Ishikawa (cell line): ENCODE measurements around the gene CCDC9B.

Experiments
- CEBPB ChIP-seq: IDR thresholded peaks from 2 replicates; pipeline ENCODE4 v1.6.1; 2012
- CREB1 ChIP-seq: IDR thresholded peaks from 2 replicates; pipeline ENCODE4 v1.6.1; 2012; ENCODE audit warnings: low read depth
- EGR1 ChIP-seq: IDR thresholded peaks from 2 replicates; pipeline ENCODE4 v1.6.1; 2012
- EP300 ChIP-seq: IDR thresholded peaks from 2 replicates; pipeline ENCODE4 v1.6.1; 2012; ENCODE audit warnings: borderline replicate concordance
- FOXM1 ChIP-seq: IDR thresholded peaks from 2 replicates; pipeline ENCODE4 v1.6.1; 2012; ENCODE audit warnings: low read depth, borderline replicate concordance
- MAX ChIP-seq: IDR thresholded peaks from 2 replicates; pipeline ENCODE4 v1.6.1; 2012
- NFIC ChIP-seq: IDR thresholded peaks from 2 replicates; pipeline ENCODE4 v1.6.1; 2012
- RAD21 ChIP-seq: IDR thresholded peaks from 2 replicates; pipeline ENCODE4 v1.6.1; 2012; ENCODE audit warnings: low read depth
- REST ChIP-seq: IDR thresholded peaks from 2 replicates; pipeline ENCODE4 v1.6.1; 2012; ENCODE audit warnings: low read depth, mild to moderate bottlenecking
- TAF1 ChIP-seq: IDR thresholded peaks from 2 replicates; pipeline ENCODE4 v1.6.1; 2012; ENCODE audit warnings: low read depth, mild to moderate bottlenecking
- TCF12 ChIP-seq: IDR thresholded peaks from 2 replicates; pipeline ENCODE4 v1.6.1; 2012; ENCODE audit warnings: low read depth
- TEAD4 ChIP-seq: IDR thresholded peaks from 2 replicates; pipeline ENCODE4 v1.6.1; 2012
- YY1 ChIP-seq: IDR thresholded peaks from 2 replicates; pipeline ENCODE4 v1.6.1; 2012; ENCODE audit warnings: low read depth
- ZBTB7A ChIP-seq: IDR thresholded peaks from 2 replicates; pipeline ENCODE4 v1.6.1; 2012; ENCODE audit warnings: low read depth
- TF ChIP-seq, protein P1 (sequence below): IDR thresholded peaks from 2 replicates; pipeline ENCODE4 v1.6.1; 2012

The CCDC9B gene

DNA sequence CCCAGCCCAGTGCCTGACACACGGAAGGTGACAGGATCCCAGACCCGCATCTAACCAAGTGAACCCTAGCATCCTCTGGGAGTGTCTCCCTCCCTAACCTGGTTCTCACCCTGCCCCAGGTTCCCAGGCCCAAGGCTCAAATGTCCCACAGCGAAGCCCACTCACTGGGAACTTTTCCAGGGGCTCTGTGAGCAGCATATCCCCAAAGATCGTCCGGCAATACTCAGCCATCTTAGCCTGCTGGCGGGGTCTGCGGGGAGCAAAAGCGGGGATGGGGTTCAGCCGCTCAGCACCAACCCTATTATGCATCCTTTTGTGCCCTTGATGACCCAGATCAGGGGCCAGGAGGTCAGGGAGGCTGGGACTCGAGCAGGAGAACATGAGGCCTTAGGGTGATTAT is 43.4 kb downstream of the CCDC9B start:
- TF ChIP-seq YY1 (no peak), EGR1 (no peak), CREB1 (no peak), FOXM1 (no peak), RAD21 (no peak), TCF12 (no peak), CEBPB (no peak), EP300 (no peak), ZBTB7A (no peak), NFIC (no peak), TAF1 (no peak)

DNA sequence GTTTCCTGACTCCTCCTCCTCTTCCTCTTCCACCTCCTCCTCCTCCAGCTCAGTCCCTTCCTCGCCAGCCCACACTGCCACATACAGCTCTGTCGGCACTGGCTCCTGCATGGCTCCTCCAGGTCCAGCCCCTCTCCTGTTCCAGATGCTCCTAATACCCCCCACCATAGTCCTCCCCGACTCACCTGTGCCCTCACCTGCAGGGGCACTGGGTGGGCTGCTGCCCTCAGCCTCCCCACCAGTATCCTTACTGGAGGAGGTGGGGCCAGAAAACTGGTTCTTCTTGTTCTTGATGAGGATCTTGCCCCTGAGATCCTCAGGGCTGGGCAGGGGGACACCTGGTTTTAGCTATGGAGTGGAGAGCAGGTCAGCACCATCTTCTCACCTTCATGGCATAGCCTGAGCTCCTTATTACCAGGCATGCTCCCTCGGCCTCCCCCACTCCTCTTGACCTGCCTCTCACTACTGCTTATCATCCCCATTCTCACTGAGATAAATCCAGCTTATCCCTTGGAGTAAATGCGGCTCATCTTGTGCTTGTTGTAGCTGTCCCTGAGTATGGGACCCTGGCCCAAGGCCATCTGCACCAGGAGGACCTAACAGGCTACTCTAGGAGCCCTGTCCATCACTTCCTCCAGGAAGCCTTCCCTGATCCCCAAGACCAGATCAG is 44.0 kb downstream of the CCDC9B start:
- TF ChIP-seq ZBTB7A, result peak; percentile 59; the same call in 1 of the 2 replicates
- TF ChIP-seq TCF12, result no peak

DNA sequence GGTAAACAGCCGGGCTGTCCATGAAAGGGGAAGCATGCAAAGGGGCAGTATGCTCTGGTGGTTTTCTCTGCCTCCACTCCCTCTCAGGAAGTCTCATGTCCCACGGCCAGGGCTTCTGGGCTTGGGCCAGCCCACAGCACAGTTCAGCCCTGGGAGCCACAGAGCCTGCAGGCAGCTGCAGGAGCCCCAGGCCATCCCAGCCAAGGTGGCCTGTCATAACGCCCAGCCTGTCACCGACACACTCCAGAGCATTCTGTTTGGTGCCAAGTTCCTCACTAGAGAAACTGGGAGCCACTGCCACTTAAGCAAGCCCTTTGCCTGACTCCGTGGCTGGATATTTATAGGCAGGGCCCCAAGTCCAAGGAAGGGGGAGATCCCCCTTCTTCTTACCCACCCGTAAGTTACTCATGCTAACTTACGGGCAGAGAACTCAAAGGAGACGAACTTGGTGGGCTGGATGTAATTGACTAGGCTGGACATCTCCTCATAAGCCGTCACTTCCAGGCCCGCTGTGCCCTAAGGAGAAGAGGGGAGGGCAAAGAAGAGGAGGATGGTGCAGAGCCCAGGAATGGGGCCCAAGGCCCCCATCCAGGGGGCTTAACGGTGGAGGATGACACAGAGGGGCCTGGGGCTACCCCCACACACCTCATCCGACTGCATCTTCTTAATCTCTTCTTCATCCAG is 44.7 kb downstream of the CCDC9B start:
- TF ChIP-seq CEBPB (no peak), TCF12 (no peak), MAX (no peak), NFIC (no peak), TEAD4 (no peak), REST (no peak), ZBTB7A (no peak), EGR1 (no peak), EP300 (no peak), YY1 (no peak), CREB1 (no peak), RAD21 (no peak), TAF1 (no peak), FOXM1 (no peak)

DNA sequence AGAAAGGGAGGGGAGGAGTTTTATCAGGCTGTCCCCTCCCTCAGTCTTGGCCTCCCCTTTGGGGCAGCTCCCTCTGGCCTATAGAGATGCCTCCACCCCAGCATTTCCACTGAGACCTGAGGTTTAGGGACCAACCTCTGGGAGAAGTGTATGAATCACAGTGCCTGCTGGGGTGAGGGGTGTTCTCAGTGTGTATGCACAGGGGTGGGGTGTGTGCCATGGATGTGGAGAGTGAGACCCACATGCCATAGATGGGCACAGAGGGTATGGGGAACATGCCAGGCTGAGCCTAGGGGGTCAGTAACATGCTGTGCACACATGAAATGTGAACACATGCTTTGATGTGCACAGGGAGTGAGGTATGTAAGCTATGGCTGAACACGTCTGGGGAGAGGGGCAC is 45.4 kb downstream of the CCDC9B start:
- TF ChIP-seq CREB1 (no peak), TAF1 (no peak), REST (no peak), CEBPB (no peak)

GRCh38 chr15:40293905-40294895 is 46.5 kb downstream of the CCDC9B start:
- TF ChIP-seq NFIC (no peak), EGR1 (no peak), EP300 (no peak), CEBPB (no peak)

DNA sequence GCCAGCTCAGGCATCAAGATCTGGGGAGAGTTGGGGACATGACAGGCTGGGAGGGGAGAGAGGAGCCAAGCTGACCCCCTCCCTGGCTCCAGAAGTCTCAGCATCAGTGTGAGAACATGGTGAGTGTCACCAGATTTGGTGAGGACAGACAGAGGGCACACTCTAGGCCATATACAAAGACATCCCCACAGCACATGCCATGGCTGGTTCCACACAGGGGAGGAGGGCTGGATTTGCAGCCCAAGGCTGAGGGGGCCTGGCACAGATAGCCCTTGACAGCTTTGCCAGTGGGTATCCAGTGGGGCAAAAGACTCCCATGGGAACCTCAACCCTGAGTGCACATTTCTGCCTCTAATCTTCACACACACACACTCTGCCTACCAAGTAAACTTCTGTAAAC is 47.7 kb downstream of the CCDC9B start:
- TF ChIP-seq ZBTB7A (no peak), CEBPB (no peak), RAD21 (no peak), CREB1 (no peak), MAX (no peak), EP300 (no peak), REST (no peak), TCF12 (no peak), YY1 (no peak), TAF1 (no peak)
- TF ChIP-seq, protein P1, sequence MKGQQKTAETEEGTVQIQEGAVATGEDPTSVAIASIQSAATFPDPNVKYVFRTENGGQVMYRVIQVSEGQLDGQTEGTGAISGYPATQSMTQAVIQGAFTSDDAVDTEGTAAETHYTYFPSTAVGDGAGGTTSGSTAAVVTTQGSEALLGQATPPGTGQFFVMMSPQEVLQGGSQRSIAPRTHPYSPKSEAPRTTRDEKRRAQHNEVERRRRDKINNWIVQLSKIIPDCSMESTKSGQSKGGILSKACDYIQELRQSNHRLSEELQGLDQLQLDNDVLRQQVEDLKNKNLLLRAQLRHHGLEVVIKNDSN, result no peak
